ENCODE results near the gene PGLYRP4. TPM values are rescaled to one million over a fixed set of nuclear protein-coding genes. Genes with fewer than 3 reads are reported as not detected.

Gene PGLYRP4
- polyA plus RNA-seq, 3 donors: not detected

DNA sequence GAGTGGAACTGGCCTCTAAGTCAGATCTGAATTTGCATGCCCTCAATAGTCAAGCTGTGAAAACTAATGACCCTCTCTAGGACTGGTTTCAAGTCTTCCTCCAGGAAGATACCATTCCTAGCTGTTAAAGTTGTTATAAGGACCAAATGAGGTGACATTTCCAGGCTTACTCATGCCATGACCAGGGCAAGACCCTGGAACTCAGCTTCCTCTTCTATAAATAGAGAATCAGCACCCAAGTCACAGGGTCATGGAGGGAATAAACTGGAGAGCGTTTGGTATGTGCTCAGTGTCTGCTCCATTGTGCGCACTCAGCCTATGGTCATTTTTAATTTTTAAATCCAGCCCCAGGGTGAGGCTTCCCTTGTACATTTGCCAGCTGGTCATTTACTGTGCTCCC is 11.5 kb upstream of the PGLYRP4 start:
- H3K36me3 ChIP-seq (replicated peaks in 1 of 2; ENCODE audit: control insufficient read depth in 1 of 2, insufficient read depth in 2 of 2, low read length in 2 of 2): peaks cover 22 to 32% of the 10 kb centered on the region in 2 donors
- Mint-ChIP-seq H3K4me3 (peak overlapping the region; percentile 97 to 100), H3K27ac (peak overlapping the region; percentile 93 to 99 (median 97)), H3K9me3 (peaks cover 0 to 6% (median 2%) of the 10 kb centered on the region in 7 donors), H3K4me1 (peaks cover 93% of the 10 kb centered on the region), H3K27me3 (ENCODE audit: low read depth in 3 of 3) (peaks cover 0 to 3% (median 1%) of the 10 kb centered on the region in 3 donors), H3K36me3 (peaks cover 27 to 46% of the 10 kb centered on the region in 2 donors)
- H3K27me3 ChIP-seq (ENCODE audit: control insufficient read depth in 2 of 2, insufficient read depth in 2 of 2, low read length in 2 of 2): no peaks in the 10 kb centered on the region
- H3K9me3 ChIP-seq (replicated peaks in 1 of 2; ENCODE audit: control insufficient read depth in 1 of 2, insufficient read depth in 1 of 2, low read length in 2 of 2): no peaks in the 10 kb centered on the region
- H4K20me1 ChIP-seq (ENCODE audit: insufficient read depth, low read length): peaks cover 43% of the 10 kb centered on the region
- intact Hi-C loops (cut with micrococcal nuclease): loop anchor here in 1 of 2 donors (10.0 kb wide), 1 partner anchor 215 kb away; no protein-coding TSS in a partner anchor
- H3K4me2 ChIP-seq (replicated peaks; ENCODE audit: extremely low read depth, low read length, poor library complexity, severe bottlenecking): peak overlapping the region; percentile 96
- peak in 2 of 3 donors; percentile 72 to 76 for DNase-seq
- TF ChIP-seq, protein P1, sequence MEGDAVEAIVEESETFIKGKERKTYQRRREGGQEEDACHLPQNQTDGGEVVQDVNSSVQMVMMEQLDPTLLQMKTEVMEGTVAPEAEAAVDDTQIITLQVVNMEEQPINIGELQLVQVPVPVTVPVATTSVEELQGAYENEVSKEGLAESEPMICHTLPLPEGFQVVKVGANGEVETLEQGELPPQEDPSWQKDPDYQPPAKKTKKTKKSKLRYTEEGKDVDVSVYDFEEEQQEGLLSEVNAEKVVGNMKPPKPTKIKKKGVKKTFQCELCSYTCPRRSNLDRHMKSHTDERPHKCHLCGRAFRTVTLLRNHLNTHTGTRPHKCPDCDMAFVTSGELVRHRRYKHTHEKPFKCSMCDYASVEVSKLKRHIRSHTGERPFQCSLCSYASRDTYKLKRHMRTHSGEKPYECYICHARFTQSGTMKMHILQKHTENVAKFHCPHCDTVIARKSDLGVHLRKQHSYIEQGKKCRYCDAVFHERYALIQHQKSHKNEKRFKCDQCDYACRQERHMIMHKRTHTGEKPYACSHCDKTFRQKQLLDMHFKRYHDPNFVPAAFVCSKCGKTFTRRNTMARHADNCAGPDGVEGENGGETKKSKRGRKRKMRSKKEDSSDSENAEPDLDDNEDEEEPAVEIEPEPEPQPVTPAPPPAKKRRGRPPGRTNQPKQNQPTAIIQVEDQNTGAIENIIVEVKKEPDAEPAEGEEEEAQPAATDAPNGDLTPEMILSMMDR (IDR thresholded peaks at IDR 0.05): no peak
- H2AFZ ChIP-seq (ENCODE audit: insufficient read depth, low read depth, low read length, poor library complexity, severe bottlenecking): no peak overlapping the region
- WGBS (ENCODE audit: insufficient coverage): no CpG with 5 or more reads among the region's 2 CpGs
- H3K9ac ChIP-seq (ENCODE audit: insufficient read depth, low read length, poor library complexity, severe bottlenecking): peak overlapping the region; percentile 69
- peak overlapping the region; percentile 82 to 85 for H3K27ac ChIP-seq (ENCODE audit: low read depth in 1 of 2, low read length in 2 of 2)
- H3K4me3 ChIP-seq (replicated peaks in 1 of 3; ENCODE audit: low read depth in 2 of 3, low read length in 3 of 3): peak overlapping the region; percentile 66 to 97 (median 92)
- H3K79me2 ChIP-seq (ENCODE audit: insufficient read depth, low read length): peaks cover 69% of the 10 kb centered on the region
- peaks cover 77 to 98% of the 10 kb centered on the region in 2 donors for H3K4me1 ChIP-seq (ENCODE audit: control insufficient read depth in 1 of 2, insufficient read depth in 2 of 2, low read length in 2 of 2)

DNA sequence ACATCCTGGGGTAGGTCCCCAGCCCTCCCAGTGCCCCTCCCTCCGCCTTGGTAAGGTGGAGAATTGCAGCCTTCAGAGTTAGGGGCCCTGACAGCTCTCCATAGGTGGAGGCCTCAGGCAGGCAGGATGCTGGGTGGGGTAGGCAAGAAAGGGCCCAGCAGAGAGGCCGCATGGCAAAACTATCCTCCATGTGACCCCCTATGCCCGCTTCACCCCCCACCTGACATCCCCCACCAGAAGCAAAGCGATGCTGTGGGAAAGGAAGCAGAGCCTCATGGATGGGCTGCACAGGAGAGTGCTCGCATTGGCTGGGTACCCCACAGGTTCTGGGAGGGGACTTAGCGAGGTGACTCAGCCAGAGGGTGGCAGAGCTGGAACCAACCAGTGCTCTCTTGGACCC is 10.6 kb upstream of the PGLYRP4 start:
- peak overlapping the region; percentile 97 to 100 for H3K4me3 Mint-ChIP-seq
- H2AFZ ChIP-seq (ENCODE audit: insufficient read depth, low read depth, low read length, poor library complexity, severe bottlenecking): no peak overlapping the region
- peak overlapping the region; percentile 82 to 85 for H3K27ac ChIP-seq (ENCODE audit: low read depth in 1 of 2, low read length in 2 of 2)
- H3K79me2 ChIP-seq (ENCODE audit: insufficient read depth, low read length): peaks cover 64% of the 10 kb centered on the region
- H4K20me1 ChIP-seq (ENCODE audit: insufficient read depth, low read length): peaks cover 43% of the 10 kb centered on the region
- H3K9ac ChIP-seq (ENCODE audit: insufficient read depth, low read length, poor library complexity, severe bottlenecking): peak overlapping the region; percentile 69
- H3K36me3 Mint-ChIP-seq: peaks cover 27 to 42% of the 10 kb centered on the region in 2 donors
- peaks cover 0 to 3% (median 0%) of the 10 kb centered on the region in 3 donors for H3K27me3 Mint-ChIP-seq (ENCODE audit: low read depth in 3 of 3)
- WGBS (ENCODE audit: insufficient coverage): no CpG with 5 or more reads among the region's 6 CpGs
- peak overlapping the region; percentile 96 to 99 (median 97) for H3K27ac Mint-ChIP-seq
- no peak for DNase-seq
- no peaks in the 10 kb centered on the region for H3K27me3 ChIP-seq (ENCODE audit: control insufficient read depth in 2 of 2, insufficient read depth in 2 of 2, low read length in 2 of 2)
- no peaks in the 10 kb centered on the region for H3K9me3 ChIP-seq (replicated peaks in 1 of 2; ENCODE audit: control insufficient read depth in 1 of 2, insufficient read depth in 1 of 2, low read length in 2 of 2)
- TF ChIP-seq, protein P1 (IDR thresholded peaks at IDR 0.05): no peak
- H3K4me2 ChIP-seq (replicated peaks; ENCODE audit: extremely low read depth, low read length, poor library complexity, severe bottlenecking): peak overlapping the region; percentile 96
- peaks cover 0 to 6% (median 2%) of the 10 kb centered on the region in 7 donors for H3K9me3 Mint-ChIP-seq
- H3K4me3 ChIP-seq (replicated peaks in 1 of 3; ENCODE audit: low read depth in 2 of 3, low read length in 3 of 3): peak overlapping the region; percentile 66 to 97 (median 92)
- peaks cover 84% of the 10 kb centered on the region for H3K4me1 Mint-ChIP-seq
- peaks cover 22 to 32% of the 10 kb centered on the region in 2 donors for H3K36me3 ChIP-seq (replicated peaks in 1 of 2; ENCODE audit: control insufficient read depth in 1 of 2, insufficient read depth in 2 of 2, low read length in 2 of 2)
- peaks cover 70 to 90% of the 10 kb centered on the region in 2 donors for H3K4me1 ChIP-seq (ENCODE audit: control insufficient read depth in 1 of 2, insufficient read depth in 2 of 2, low read length in 2 of 2)
- intact Hi-C loops (cut with micrococcal nuclease): no loop called here

Data from CD14-positive monocyte (primary cell).